ENCODE data around the gene PITPNM2.
A peak's percentile ranks its signal among the peaks of the same experiment; 100 is the strongest.

- TF ChIP-seq EZH2 (IDR thresholded peaks at IDR 0.05; ENCODE audit: low read depth, unreplicated experiment) (no peak), POLR2AphosphoS5 (IDR thresholded peaks at IDR 0.05; ENCODE audit: low read depth) (no peak), CTCF (conservative IDR thresholded peaks at IDR 0.05; ENCODE audit: low read depth in 2 of 2) (peak; percentile 16 to 21; a peak in 2 of 4 replicates)
These were observed 24.4 kb downstream of the PITPNM2 start for GRCh38 chr12:123126294-123127181.

All from GM23338 (cell line).